NCI-H1105 treated with DMSO at 0.1 percent for 48 hours (cell line): ENCODE results near the gene POU2F2.
A peak's percentile ranks its signal among the peaks of the same experiment; 100 is the strongest.
"Not testable (repeated sequence)": the region's sequence is repeated elsewhere in the genome, so short reads cannot be mapped to it uniquely, and the experiment has no call there.

Source experiments
- DNase-seq: peaks from one replicate; lab custom pipeline; 2025; lab: John Stamatoyannopoulos, UW

POU2F2 gene

DNA sequence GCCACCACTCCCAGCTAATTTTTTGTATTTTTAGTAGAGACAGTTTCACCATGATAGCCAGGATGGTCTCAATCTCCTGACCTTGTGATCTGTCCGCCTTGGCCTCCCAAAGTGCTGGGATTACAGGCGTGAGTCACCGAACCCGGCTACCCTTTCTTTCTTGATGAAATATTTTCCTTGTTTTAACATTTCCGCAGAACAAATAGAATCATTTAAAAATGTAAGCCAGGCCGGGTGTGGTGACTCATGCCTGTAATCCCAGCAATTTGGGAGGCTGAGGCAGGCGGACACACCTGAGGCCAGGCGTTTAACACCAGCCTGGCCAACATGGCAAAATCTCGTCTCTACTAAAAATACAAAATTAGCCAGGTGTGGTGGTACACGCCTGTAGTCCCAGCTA is 32.0 kb downstream of the POU2F2 start:
- not testable (repeated sequence) for DNase-seq

DNA sequence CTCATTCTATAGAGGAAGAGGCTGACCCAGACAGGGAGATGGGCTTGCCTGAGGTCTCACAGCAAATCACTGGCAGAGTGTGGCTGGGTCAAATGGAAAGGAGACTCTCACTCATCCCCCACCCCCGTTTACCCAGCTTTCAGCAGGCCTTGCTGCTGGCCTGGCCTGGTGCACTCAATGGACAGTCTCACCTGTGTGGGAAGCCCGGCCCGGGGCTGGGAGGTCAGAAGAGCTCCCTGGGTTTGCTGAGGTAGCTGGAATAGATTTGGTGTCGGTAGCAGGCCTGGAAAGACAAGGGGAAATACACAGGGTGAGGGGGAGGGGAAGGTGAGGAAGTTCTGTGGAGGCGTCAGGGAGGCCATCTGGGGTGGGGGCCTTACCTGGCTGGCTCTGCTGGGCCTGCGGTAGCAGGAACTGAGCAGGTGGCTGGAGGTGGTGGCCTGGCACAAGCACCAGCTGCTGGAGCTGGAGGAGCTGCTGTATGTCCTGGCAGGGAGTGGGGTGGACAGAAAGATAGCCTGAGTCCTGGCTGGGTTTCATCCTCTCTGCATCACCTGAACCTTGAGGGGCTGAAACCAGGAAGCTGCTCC is 32.8 kb downstream of the POU2F2 start:
- DNase-seq: no peak

DNA sequence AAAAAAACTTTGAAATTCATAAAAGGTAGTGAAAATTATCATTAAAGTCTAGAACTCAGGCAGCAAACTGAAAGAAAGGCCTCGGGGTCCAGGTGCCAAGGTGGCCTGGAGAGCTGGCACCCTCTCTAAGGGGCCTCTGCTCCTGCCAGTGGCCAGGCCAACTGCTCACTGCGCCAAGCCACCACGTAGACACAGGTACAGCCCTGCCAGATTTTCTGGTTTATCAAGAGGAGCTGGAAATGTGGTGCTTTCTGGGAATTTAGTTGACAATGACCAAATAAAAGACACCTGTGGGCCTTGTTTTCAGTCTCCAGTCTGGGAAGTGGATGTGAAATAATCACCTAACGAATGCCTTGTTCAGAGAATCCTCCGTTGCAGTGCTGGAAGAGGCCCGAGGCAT is 33.5 kb downstream of the POU2F2 start:
- DNase-seq: no peak

DNA sequence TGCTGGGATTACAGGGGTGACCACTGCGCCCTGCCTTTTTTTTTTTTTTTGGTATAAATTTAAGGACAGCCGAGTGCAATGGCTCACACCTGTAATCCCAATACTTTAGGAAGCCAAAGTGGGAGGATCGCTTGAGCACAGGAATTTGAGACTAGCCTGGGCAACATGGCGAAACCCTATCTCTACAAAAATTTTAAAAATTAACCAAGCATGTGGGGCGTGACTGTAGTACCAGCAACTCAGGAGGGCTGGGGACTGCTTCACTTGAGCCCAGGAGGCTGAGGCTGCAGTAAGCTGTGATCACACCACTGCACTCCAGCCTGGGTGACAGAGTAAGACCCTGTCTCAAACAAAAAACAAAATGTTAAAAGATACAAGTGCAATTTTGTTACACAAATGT is 34.8 kb downstream of the POU2F2 start:
- DNase-seq: no peak

DNA sequence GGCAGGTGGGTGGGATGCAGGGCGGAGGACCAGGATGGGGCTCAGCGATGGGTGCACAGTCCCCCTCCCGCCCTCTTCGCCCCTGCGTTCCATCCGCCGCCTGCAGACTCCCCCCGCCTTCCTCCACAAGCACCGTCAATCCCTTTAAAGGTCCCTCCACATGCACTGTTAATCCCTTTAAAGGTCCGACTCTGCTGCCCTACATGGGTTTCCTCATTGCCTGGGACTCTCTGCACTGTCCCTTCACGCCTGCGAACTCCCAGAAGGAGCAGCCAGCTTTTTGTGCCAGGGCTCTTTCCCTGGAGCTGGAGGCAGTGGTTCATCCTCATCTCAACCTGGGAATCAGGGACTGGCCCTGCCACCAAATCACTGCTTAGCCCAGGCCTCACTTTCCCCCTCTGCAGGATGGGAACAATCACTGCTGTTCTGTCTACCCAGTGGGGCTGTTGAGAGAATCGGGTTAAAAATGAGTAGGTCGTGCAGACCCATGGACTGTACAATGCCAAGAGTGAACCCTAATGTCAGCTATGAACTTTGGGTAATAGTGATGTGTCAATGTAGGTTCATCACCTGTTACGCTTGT is 35.9 kb downstream of the POU2F2 start:
- DNase-seq: no peak

DNA sequence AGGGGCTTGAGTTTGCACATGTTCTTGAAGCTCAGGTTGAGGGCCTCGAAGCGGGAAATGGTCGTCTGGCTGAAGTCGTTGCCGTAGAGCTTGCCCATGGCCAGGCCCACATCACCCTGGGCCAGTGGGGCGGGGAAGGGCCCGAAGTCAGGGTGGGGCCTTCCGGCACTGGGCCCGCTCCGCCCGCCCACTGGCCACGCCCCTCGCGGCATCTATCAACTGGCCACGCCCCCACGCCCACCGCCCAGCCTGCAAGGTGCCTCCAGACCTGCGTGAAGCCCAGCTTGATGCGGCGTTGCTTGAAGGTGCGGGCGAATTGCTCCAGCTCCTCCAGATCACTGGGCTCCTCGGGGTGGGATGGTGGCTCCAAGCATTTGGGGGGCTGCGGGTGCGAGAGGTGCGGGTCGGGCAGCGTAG is 36.4 kb downstream of the POU2F2 start:
- no peak for DNase-seq

DNA sequence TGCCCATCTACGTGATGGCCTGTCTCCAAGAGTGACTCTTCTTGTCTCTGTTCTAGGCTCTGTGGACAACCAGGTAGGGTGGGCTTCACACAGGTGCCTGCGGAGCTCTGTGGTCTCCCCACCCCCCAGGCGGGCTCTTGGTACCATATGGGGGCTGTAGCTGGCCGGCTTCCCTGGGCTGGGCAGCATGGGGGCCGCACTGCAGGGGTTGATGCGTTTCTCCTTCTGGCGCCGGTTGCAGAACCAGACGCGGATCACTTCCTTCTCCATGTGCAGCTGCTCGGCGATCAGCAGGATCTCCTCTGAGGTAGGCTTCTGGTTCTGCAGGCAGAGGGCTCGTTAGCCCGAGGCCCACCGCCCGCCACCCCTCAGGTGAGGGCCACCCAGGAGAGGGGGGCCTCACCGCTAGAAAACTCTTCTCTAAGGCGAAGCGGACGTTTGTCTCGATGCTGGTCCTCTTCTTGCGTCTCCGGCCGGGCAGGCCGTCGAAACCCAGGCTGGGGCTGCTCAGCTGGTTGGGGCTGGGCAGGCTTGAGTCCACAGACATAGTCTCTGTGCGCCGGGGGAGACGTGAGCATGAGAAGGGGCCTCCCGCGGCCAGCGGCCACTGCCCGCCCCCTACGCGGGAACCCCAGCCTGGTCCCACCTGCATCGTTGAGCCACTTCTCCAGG is 37.0 kb downstream of the POU2F2 start:
- no peak for DNase-seq

DNA sequence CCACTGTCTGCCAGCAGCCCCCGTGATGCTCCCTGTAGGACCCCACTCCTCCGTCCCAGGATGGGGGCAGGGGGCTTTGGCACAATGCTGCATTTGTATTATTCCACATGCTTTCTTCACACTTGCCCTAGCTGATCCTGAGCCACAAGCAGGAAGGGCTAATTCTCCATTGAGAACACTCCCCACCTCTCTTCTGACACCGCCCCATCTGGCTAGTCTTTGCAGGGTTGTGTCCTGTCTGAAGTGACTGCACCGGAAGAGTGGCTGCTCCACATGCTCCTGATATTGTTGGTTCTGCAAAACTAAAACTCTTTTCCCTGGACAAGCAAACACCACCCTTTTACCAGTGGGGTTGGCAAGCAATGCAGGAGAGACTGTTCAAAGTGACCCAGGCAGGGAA is 38.3 kb downstream of the POU2F2 start:
- no peak for DNase-seq

DNA sequence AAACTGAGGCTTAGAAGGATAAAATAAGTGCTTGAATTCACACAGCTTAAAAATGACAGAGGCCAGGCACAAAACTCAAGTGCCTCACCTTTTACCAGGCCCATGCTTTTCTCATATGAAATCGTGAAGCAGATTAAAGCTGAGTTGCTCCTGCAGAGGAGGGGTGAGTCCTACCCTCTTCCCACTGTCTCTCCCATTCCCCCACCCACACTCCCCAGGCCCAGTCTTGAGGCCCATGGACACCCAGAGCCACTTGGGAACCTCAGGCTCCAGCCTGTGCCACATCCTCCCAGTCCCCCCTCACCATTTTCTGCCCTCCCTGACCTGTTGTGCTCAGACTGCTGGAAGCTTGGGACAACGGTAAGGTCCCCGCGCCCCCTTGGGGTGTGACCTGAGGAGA is 38.7 kb downstream of the POU2F2 start:
- DNase-seq: no peak

DNA sequence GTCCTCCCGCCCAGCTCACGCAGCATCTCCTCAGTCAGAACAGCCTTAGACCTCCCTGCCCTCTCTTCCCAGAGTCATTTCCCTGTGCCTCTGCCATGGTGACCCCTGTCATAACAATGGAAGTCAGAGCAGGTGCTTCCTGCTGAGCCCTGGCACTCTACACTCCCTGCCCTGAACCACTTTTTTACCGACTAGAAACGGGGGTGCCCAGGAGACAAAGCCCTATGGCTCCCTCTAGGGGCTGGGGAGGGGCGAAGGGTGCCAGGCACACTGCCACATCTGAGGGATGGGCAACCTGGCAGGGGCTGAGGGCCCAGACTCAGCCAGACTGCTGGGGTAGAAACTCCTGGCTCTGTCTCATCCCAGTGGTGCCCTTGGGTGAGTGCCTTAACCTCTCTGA is 39.9 kb downstream of the POU2F2 start:
- peak; percentile 27 for DNase-seq

DNA sequence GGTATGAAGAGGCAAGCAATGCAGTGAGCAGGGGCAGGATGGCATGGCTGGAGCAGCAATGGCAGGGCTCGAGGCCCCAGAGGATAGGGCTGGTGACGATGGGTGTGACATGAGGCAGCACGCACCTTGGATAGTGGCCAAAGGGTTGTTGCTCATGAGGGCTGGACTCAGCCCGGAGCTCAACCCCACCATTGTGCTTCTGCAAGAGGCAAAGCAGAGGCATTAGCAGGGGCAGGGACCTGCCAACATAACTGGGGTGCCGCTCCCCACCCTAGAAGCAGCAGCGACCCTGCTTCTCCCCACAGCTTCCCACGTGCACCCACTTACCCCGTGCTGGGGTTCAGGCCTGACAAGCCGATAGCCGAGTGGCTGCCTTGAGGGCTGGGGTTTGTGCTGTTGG is 40.5 kb downstream of the POU2F2 start:
- DNase-seq: no peak

DNA sequence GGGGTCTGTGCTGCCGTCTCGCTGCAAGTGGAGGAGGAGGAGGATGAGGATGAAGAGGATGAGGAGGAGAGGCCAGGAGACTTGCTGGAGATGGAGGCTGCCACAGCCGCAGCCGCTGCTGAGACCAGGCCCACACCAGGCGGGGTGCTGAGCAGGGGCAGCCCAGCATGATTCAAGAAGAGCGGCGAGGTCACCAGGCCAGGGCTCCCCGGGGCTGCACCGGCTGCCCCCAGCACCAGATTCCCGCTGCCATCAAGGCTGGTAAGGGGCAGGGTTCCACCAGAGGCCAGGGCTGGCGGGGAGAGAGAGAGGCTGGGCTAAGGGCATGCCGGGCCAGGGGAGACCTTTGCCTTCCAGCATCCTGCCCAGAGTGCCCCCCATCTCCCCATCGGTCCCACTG is 40.9 kb downstream of the POU2F2 start:
- no peak for DNase-seq

DNA sequence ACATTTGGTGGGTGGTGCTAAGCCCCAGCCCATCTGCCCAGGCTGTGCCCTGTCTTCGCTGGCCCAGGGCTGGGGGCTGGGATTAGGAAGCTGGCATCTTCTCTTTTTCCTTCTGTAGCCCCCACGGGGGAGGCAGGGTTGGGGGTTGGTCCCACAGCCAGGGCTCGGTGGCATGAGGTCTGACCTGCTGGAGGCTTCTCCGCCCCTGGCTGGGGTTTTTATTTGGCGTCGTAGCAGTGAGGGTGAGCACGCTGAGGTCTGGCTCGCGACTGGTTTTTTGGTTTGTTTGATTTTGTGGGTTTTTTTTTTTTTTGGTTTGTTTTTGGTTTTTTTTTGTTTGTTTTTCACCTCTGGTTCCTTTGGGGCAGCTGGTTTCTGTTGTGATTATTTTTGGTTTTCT is 41.6 kb downstream of the POU2F2 start:
- no peak for DNase-seq

DNA sequence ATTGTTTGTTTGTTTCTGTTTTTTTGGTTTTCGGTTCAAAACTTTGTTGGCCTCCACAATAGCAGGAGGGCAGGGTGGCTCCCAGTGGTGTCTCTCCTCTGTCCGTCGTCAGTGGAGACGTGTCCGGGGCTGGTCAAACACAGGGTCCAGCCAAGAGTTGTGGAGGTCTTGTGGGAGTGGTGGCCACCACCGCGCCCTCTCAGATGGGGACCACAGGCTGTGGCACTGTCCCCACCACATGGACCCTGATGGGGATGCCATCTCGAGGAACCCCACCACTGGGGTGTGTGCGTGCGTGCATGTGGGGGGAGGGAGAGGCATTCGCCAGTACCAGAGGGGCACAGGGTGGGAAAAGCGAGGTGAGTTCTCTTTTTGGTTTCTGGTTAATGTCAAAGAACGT is 42.5 kb downstream of the POU2F2 start:
- DNase-seq: no peak

DNA sequence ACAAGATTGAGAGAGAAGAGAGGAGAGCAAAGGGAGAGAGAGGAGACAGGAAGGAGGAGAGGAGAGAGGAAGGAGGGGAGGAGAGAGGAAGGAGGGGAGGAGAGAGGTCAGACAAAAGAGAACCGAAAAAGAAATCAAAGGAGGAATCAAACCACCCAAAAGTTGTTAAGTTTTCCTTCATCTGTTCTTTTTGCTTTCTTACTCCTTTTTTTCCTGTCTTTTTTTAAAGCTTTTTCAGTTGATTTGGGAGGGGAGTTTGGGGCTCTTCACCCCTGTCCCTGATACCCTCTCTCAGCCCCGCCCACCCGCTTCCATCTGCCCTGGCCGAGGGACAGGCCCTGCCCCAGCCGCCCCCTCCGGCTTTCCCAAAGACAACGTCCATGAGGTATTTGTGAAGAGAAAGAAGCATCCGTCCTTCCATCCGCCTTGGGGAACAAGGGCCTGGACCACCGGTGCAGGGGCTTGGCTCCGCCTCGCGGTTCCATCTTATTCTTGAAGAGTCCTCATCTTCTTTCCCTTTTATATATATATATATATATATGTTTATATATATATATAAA is 43.0 kb downstream of the POU2F2 start:
- no peak for DNase-seq

DNA sequence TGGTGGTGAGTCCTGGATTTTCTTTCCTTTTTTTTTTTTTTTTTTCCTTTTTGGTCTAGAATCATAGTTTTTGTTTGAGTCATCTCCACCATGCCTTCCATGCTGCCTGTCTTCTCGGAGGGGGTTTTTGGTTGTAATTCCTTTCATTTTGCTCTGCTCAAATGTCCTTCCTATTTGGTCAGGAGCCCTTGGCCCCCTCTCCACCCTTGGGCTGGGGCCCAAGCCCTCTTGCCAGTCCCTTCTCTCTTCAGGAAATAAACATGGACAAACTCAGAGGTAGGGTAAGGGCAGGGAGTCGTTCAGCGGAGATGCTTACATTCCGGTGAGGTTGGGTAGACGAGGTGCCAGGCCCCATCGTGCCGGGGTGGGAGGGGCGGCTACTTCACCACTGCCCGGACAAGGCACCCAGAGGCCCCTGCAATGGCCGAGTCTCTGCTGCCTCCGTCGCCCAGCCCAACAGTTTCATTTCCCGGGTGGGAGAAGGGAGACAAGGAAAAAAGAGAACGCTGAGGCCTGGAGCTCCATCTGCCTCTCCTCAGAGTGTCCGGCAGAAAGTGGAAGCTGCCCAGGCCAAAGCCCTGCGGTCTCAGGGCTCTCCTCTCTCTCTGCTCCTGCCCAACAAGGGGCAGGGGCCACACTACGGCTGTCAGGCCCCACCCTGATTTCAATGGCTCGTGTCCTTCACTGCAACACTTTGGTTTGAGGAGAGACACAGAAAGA is 43.6 kb downstream of the POU2F2 start:
- DNase-seq: no peak

DNA sequence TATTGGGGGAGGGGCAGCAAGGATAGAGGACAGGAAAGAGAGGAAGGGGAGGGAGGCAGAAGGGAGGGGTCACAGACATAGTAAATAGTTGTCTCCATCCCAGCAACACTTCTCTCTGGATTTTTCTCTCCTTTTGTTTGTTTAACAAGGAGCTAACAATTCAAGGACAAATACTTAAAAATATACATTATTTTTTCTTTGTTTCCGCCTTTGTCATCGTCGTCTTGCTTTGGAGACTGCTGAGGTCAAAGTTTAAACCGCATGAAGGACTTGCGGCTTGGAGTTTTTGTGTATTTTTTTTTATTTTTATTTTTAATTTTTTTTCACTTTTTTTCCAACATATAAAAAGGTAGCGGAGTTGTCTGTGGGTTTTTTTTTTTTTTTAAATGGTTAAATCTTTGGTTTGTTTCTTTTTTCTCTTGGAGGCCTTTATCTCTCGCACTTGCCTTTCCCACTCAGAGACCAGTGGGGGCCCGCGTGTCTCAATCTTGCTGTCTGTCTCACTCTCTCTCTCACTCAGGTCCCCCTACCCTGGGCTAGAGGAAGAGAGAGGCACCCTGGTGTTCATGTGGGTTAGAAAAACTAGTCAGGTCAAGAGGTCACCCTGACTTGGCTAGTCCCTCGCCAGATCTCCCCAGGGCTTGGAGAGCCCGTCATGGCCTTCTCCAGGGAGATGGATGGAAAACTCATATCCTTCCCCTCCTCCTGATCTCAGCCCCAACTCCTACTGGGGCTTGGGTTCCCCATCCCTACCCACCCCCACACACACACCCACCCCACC is 45.3 kb downstream of the POU2F2 start:
- no peak for DNase-seq

DNA sequence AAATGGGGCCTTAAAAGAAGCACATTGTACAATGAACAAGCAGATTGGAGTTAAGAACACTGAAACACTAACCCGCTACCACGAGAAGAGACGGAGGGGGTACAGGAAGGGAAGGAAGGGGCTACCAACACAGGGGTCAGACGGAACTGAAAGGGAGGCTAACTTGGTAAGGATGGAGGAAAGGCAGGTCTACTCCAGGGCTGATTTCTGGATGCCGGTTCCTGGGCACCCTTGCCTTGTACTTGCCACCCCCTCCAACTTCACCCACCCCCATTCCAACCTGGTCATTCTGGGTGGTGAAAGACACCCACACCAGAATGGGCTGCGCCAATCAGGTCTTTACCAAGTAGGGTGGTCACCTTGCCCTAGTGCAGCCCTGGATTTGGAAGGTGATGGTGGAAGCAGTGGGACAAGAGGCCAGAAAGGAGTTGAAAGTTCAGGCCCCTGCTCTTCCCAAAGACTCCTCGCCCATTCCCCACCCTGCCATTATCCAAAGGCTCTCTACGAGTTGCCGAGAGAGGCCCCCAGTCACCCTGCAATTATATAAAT is 46.0 kb downstream of the POU2F2 start:
- DNase-seq: no peak

DNA sequence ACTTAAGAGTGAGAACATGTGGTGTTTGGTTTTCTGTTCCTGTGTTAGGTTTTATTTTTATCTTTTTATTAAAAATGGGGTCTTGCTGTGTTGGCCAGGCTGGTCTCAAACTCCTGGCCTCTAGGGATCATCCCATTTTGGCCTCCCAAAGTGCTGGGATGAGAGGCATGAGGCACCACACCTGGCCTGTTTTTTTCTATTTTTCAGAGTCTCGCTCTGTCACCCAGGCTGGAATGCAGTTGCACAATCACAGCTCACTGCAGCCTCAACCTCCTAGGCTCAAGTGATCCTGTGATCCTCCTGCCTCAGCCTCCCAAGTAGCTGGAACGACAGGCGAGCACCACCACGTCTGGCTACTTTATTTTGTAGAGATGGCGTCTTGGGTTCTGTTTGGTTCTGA is 48.7 kb downstream of the POU2F2 start:
- no peak for DNase-seq

DNA sequence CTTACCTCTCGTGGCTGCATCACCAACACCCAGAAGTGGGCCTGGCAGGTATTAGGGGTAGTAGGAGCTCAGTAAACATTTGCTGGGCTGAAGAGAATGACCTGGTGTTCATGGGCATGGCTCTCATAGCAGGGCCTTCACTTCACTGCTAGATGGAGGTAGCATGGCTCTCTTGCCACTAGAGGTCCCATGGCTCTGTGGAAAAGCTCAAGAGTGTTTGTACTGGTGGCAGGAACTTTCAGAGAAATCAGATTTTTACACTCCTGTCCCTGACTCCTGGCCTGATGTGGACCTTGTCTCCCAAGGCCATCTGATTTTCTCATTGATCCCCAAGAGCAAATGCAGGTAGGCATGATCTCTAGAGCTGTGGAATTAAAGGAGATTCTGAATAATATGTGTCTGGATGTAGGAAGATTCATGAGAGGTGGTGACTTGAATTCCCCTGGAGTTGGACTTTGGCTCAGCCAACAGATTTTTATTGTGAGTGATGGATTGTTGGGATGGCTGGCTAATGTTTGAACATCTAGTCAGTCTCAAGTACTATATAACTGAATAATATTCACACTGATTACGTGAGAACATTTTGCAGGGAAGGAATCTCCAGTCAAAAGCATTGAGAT is 50.6 kb downstream of the POU2F2 start:
- DNase-seq: no peak

DNA sequence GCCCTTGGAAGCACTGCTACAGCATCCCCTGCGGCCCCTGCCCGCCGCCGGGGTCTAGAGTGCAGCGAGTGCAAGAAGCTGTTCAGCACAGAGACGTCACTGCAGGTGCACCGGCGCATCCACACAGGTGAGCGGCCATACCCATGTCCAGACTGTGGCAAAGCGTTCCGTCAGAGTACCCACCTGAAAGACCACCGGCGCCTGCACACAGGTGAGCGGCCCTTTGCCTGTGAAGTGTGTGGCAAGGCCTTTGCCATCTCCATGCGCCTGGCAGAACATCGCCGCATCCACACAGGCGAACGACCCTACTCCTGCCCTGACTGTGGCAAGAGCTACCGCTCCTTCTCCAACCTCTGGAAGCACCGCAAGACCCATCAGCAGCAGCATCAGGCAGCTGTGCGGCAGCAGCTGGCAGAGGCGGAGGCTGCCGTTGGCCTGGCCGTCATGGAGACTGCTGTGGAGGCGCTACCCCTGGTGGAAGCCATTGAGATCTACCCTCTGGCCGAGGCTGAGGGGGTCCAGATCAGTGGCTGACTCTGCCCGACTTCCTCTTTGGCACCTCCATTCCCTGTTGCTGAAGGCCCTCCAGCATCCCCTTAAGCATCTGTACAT is 51.4 kb downstream of the POU2F2 start:
- DNase-seq: no peak
